Breast epithelium (tissue), 4 donors: Measurements from ENCODE around the gene SLBP. TPM values are rescaled to one million over a fixed set of nuclear protein-coding genes. Genes with fewer than 3 reads are reported as not detected.

Source experiments
- DNase-seq, 2 donors: peaks; one replicate each; pipeline ENCODE4 v3.0.0-alpha.2; 2019; ENCODE audit warnings: low spot score in 2 of 2
- H3K27ac ChIP-seq, 2 donors: fragments of 200-600 bp; sonication (generic) in 1 of 2; one replicate each; pipeline ENCODE4 v1.5.1; 2016 to 2019; ENCODE audit warnings: mild to moderate bottlenecking in 1 of 2
- H3K27me3 ChIP-seq, 2 donors: fragments of 200-600 bp; sonication (generic) in 1 of 2; one replicate each; pipeline versions ENCODE4 v1.5.1 to v1.6.0; 2017 to 2019; ENCODE audit warnings: control low read depth in 1 of 2, mild to moderate bottlenecking in 1 of 2
- H3K36me3 ChIP-seq: fragments of 200-600 bp; one replicate; pipeline ENCODE4 v1.5.1; 2019
- H3K4me1 ChIP-seq, 2 donors: fragments of 200-600 bp; sonication (generic); one replicate each; pipeline ENCODE4 v1.5.1; 2016 to 2019; ENCODE audit warnings: control low read depth in 1 of 2
- H3K4me3 ChIP-seq, 3 donors: fragments of 200-600 bp; sonication (generic); 1 replicate in 2 of 3; 2 replicates in 1 of 3; pipeline ENCODE4 v1.5.1; 2016 to 2019; ENCODE audit warnings: mild to moderate bottlenecking in 3 of 3, moderate library complexity in 2 of 3
- H3K9me3 ChIP-seq, 2 donors: fragments of 200-600 bp; sonication (generic) in 1 of 2; one replicate each; pipeline ENCODE4 v1.5.1; 2016 to 2019; ENCODE audit warnings: control low read depth in 1 of 2
- CTCF ChIP-seq, 3 donors: fragments of 450-650 bp; IDR thresholded peaks; one replicate each; pipeline ENCODE4 v1.5.1; 2016 to 2017; ENCODE audit warnings: antibody characterized with exemption in 3 of 3, mild to moderate bottlenecking in 3 of 3, moderate library complexity in 3 of 3
- POLR2A ChIP-seq: fragments of 450-650 bp; IDR thresholded peaks from one replicate; pipeline ENCODE4 v1.6.1; 2016; ENCODE audit warnings: antibody characterized with exemption, mild to moderate bottlenecking, moderate library complexity
- POLR2AphosphoS5 ChIP-seq, 3 donors: sonication (generic); formaldehyde crosslinking; IDR thresholded peaks; one replicate each; pipeline ENCODE4 v1.6.1; 2017; ENCODE audit warnings: antibody characterized with exemption in 3 of 3
- intact Hi-C: fragments of 100-400 bp; cut with DNase I; formaldehyde crosslinking; loops from one replicate; pipeline ENCODE4 v1.15.1; 2023; ENCODE audit warnings: low total_unique reads
- total RNA-seq, 3 donors: library from RNA; depleted of rRNA; stranded (reverse); fragments of >200 nt; gene quantifications; one replicate each; pipeline ENCODE4 v1.1.0, GENCODE V29; 2016

Gene SLBP
- total RNA-seq, 3 donors from 2014 or later, result 45.1 to 52.0 (median 45.6) TPM

- Histone ChIP-seq H3K4me3 (no peak overlapping the region), H3K27me3 (no peaks in the 10 kb centered on the region), H3K27ac (no peak overlapping the region), H3K4me1 (no peaks in the 10 kb centered on the region), H3K9me3 (no peaks in the 10 kb centered on the region), H3K36me3 (no peaks in the 10 kb centered on the region)
- TF ChIP-seq POLR2A (no peak), CTCF (IDR thresholded peaks at IDR 0.05) (no peak), POLR2AphosphoS5 (IDR thresholded peaks at IDR 0.05) (no peak)
- no peak for DNase-seq
- intact Hi-C loops, result loop anchor here (10.0 kb wide), 1 partner anchor 138 kb away; the partner anchor contains the start of gene FGFR3
Measured at GRCh38 chr4:1656986-1657385, 55.1 kb downstream of the SLBP start.

DNA sequence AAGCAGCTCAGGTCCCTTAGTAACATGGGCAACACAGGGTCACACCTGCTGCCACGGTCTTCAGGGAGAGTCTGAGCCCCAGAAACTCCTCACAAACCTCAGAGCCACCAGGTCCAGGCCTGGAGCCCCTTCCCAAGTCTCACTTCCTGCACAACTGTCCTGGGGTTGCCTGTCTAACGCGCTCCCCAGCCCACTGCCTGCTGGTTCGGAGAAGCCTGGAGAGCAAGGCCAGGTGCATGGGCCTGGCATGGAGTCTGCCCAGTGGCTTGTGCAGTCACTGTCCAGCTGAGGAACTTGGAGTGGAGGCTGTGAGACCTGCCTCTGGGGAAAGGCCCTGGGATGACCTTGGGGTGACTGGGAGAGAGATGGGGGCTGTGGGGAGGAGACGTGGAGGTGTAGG is 56.0 kb downstream of the SLBP start:
- Histone ChIP-seq H3K36me3 (no peaks in the 10 kb centered on the region), H3K4me3 (no peak overlapping the region), H3K9me3 (no peaks in the 10 kb centered on the region), H3K27me3 (no peaks in the 10 kb centered on the region), H3K4me1 (no peaks in the 10 kb centered on the region), H3K27ac (no peak overlapping the region)
- TF ChIP-seq POLR2AphosphoS5 (IDR thresholded peaks at IDR 0.05), result no peak
- TF ChIP-seq POLR2A, result no peak
- no peak for TF ChIP-seq CTCF (IDR thresholded peaks at IDR 0.05)
- no peak for DNase-seq
- intact Hi-C loops, result loop anchor here (10.0 kb wide), 1 partner anchor 139 kb away; the partner anchor contains the start of gene FGFR3

- no peak for TF ChIP-seq POLR2A
- TF ChIP-seq POLR2AphosphoS5 (IDR thresholded peaks at IDR 0.05), result no peak
- TF ChIP-seq CTCF (IDR thresholded peaks at IDR 0.05), result no peak
- H3K9me3 ChIP-seq, result no peaks in the 10 kb centered on the region
- H3K36me3 ChIP-seq, result no peaks in the 10 kb centered on the region
- H3K27ac ChIP-seq, result no peak overlapping the region
- DNase-seq, result no peak
- no peaks in the 10 kb centered on the region for H3K4me1 ChIP-seq
- no peak overlapping the region for H3K4me3 ChIP-seq
- intact Hi-C loops, result loop anchor here (10.0 kb wide), 1 partner anchor 139 kb away; the partner anchor contains the start of gene FGFR3
- no peaks in the 10 kb centered on the region for H3K27me3 ChIP-seq
Measured at GRCh38 chr4:1655676-1656075, 56.4 kb downstream of the SLBP start.

GRCh38 chr4:1655081-1655480 is 57.0 kb downstream of the SLBP start:
- Histone ChIP-seq H3K4me3 (no peak overlapping the region), H3K27me3 (no peaks in the 10 kb centered on the region), H3K9me3 (no peaks in the 10 kb centered on the region), H3K27ac (no peak overlapping the region), H3K4me1 (no peaks in the 10 kb centered on the region), H3K36me3 (no peaks in the 10 kb centered on the region)
- TF ChIP-seq POLR2A (no peak), CTCF (IDR thresholded peaks at IDR 0.05) (no peak), POLR2AphosphoS5 (IDR thresholded peaks at IDR 0.05) (no peak)
- DNase-seq, result no peak
- intact Hi-C loops, result loop anchor here (10.0 kb wide), 1 partner anchor 140 kb away; the partner anchor contains the start of gene FGFR3

GRCh38 chr4:1654216-1654955 is 57.7 kb downstream of the SLBP start:
- DNase-seq, result no peak
- Histone ChIP-seq H3K27me3 (no peaks in the 10 kb centered on the region), H3K4me3 (no peak overlapping the region), H3K4me1 (no peaks in the 10 kb centered on the region), H3K36me3 (no peaks in the 10 kb centered on the region), H3K9me3 (no peaks in the 10 kb centered on the region), H3K27ac (no peak overlapping the region)
- no peak for TF ChIP-seq CTCF (IDR thresholded peaks at IDR 0.05)
- no peak for TF ChIP-seq POLR2A
- TF ChIP-seq POLR2AphosphoS5 (IDR thresholded peaks at IDR 0.05), result no peak
- intact Hi-C loops, result loop anchor here (10.0 kb wide), 1 partner anchor 140 kb away; the partner anchor contains the start of gene FGFR3
